MM.1S (cell line): Measurements from ENCODE around the gene CFAP107.
"Not testable (repeated sequence)": the region's sequence is repeated elsewhere in the genome, so short reads cannot be mapped to it uniquely, and the experiment has no call there.

Source experiments
- EZH2phosphoT487 ChIP-seq: fragments of 300-600 bp; sonication (generic); IDR thresholded peaks from 2 replicates; pipeline ENCODE4 v1.6.1; 2018; ENCODE audit warnings: antibody characterized with exemption, low read length
- TF ChIP-seq, protein P1 (sequence below): fragments of 300-600 bp; sonication (generic); IDR thresholded peaks from 2 replicates; pipeline ENCODE4 v1.5.1; 2016; ENCODE audit warnings: antibody characterized with exemption, low read length, mixed read lengths

DNA sequence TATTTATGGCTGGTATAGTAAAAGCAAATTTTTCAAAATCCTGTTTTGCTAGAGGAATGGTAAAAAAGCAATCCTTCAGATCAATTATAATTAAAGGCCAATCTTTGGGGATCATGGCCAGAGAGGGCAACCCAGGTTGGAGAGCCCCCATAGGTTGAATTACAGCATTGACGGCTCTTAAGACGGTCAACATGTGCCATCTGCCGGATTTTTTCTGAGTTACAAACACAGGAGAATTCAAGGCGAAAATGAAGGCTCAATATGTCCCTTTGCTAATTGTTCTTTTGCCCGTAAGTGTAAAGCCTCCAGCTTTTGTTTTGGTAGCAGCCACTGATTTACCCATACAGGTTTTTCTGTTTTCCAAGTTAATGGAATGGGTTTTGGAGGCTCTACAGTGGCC lies 35.5 kb downstream of the CFAP107 start:
- TF ChIP-seq, protein P1, sequence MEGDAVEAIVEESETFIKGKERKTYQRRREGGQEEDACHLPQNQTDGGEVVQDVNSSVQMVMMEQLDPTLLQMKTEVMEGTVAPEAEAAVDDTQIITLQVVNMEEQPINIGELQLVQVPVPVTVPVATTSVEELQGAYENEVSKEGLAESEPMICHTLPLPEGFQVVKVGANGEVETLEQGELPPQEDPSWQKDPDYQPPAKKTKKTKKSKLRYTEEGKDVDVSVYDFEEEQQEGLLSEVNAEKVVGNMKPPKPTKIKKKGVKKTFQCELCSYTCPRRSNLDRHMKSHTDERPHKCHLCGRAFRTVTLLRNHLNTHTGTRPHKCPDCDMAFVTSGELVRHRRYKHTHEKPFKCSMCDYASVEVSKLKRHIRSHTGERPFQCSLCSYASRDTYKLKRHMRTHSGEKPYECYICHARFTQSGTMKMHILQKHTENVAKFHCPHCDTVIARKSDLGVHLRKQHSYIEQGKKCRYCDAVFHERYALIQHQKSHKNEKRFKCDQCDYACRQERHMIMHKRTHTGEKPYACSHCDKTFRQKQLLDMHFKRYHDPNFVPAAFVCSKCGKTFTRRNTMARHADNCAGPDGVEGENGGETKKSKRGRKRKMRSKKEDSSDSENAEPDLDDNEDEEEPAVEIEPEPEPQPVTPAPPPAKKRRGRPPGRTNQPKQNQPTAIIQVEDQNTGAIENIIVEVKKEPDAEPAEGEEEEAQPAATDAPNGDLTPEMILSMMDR = not testable (repeated sequence)
- not testable (repeated sequence) for TF ChIP-seq EZH2phosphoT487
